ENCODE measurements around the gene PLA2G2F. TPM values are rescaled to one million over a fixed set of nuclear protein-coding genes. Genes with fewer than 3 reads are reported as not detected.

The PLA2G2F gene
- total and polyA plus RNA-seq, 2 experiments from 2014 or later = not detected

DNA sequence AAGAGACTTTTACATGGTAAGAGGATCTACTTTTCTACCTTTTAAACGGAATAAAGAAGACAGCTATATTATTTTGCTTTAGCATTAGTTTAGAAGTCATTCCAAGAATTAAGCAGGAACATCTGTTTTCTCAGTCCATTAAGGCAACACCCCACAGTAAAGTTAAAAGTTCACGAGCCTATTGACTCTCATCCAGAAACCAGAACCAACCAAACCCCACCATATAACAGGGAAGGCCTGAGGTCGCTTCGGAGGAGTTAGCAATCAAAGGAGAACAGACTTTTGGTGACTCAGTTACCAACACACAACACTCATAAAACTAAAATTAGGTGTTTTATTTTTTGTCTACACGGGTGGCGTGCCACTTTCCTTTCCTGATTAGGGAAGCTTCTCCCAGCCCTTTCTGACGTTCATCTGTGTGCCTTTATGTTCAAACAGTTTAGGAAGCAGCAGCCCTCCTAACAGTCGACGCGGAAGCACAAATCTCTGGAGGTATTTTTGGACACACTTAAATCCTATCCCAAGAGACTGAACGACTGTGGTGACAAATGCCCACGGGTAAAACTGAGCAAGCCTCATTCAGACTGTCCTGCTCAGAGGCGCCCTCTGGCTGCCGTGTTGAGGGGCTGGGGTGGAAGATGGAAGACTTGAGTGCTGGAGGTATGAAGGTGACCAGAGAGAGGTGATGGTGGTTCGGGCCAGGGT lies 55.8 kb downstream of the PLA2G2F start:
- peaks cover 10% of the 10 kb centered on the region; the same call in 1 of the 2 replicates for H3K4me1 ChIP-seq (ENCODE audit: insufficient read depth)
- H3K4me2 ChIP-seq = peak overlapping the region; percentile 48
- H3K36me3 Mint-ChIP-seq (ENCODE audit: low read depth) = no peaks in the 10 kb centered on the region
- DNase-seq (ENCODE audit: low spot score) (peak; percentile 80), ATAC-seq (peak; percentile 93)
- H3K9me2 ChIP-seq (ENCODE audit: insufficient read depth) = 0 out of 2 replicates have a peak, but pooled peaks cover 4% of the 10 kb centered on the region
- no peak overlapping the region for H3K4me3 Mint-ChIP-seq
- 0 out of 3 replicates have a peak, but pooled peaks cover 3% of the 10 kb centered on the region for H3K9me3 Mint-ChIP-seq
- H3K4me3 ChIP-seq = no peak overlapping the region
- no peaks in the 10 kb centered on the region for H3K79me2 ChIP-seq (replicated peaks; ENCODE audit: insufficient read depth)
- H3K27me3 Mint-ChIP-seq (ENCODE audit: insufficient read depth, low read depth, poor library complexity) = peaks cover 6% of the 10 kb centered on the region
- 0 out of 2 replicates have a peak overlapping the region, but pooled peaks have one; percentile 81 for H2AFZ ChIP-seq
- no peaks in the 10 kb centered on the region for H3F3A ChIP-seq (replicated peaks; ENCODE audit: low read depth)
- TF ChIP-seq EZH2phosphoT487 (IDR thresholded peaks at IDR 0.05; ENCODE audit: unreplicated experiment) = no peak
- TF ChIP-seq CREB1 (CRISPR knock-in tag; IDR thresholded peaks at IDR 0.05; ENCODE audit: low read depth) = no peak
- TF ChIP-seq, protein P1, sequence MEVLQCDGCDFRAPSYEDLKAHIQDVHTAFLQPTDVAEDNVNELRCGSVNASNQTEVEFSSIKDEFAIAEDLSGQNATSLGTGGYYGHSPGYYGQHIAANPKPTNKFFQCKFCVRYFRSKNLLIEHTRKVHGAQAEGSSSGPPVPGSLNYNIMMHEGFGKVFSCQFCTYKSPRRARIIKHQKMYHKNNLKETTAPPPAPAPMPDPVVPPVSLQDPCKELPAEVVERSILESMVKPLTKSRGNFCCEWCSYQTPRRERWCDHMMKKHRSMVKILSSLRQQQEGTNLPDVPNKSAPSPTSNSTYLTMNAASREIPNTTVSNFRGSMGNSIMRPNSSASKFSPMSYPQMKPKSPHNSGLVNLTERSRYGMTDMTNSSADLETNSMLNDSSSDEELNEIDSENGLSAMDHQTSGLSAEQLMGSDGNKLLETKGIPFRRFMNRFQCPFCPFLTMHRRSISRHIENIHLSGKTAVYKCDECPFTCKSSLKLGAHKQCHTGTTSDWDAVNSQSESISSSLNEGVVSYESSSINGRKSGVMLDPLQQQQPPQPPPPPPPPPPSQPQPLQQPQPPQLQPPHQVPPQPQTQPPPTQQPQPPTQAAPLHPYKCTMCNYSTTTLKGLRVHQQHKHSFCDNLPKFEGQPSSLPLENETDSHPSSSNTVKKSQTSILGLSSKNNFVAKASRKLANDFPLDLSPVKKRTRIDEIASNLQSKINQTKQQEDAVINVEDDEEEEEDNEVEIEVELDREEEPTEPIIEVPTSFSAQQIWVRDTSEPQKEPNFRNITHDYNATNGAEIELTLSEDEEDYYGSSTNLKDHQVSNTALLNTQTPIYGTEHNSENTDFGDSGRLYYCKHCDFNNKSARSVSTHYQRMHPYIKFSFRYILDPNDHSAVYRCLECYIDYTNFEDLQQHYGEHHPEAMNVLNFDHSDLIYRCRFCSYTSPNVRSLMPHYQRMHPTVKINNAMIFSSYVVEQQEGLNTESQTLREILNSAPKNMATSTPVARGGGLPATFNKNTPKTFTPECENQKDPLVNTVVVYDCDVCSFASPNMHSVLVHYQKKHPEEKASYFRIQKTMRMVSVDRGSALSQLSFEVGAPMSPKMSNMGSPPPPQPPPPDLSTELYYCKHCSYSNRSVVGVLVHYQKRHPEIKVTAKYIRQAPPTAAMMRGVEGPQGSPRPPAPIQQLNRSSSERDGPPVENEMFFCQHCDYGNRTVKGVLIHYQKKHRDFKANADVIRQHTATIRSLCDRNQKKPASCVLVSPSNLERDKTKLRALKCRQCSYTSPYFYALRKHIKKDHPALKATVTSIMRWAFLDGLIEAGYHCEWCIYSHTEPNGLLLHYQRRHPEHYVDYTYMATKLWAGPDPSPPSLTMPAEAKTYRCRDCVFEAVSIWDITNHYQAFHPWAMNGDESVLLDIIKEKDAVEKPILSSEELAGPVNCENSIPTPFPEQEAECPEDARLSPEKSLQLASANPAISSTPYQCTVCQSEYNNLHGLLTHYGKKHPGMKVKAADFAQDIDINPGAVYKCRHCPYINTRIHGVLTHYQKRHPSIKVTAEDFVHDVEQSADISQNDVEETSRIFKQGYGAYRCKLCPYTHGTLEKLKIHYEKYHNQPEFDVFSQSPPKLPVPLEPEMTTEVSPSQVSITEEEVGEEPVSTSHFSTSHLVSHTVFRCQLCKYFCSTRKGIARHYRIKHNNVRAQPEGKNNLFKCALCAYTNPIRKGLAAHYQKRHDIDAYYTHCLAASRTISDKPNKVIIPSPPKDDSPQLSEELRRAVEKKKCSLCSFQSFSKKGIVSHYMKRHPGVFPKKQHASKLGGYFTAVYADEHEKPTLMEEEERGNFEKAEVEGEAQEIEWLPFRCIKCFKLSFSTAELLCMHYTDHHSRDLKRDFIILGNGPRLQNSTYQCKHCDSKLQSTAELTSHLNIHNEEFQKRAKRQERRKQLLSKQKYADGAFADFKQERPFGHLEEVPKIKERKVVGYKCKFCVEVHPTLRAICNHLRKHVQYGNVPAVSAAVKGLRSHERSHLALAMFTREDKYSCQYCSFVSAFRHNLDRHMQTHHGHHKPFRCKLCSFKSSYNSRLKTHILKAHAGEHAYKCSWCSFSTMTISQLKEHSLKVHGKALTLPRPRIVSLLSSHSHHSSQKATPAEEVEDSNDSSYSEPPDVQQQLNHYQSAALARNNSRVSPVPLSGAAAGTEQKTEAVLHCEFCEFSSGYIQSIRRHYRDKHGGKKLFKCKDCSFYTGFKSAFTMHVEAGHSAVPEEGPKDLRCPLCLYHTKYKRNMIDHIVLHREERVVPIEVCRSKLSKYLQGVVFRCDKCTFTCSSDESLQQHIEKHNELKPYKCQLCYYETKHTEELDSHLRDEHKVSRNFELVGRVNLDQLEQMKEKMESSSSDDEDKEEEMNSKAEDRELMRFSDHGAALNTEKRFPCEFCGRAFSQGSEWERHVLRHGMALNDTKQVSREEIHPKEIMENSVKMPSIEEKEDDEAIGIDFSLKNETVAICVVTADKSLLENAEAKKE (CRISPR knock-in tag; IDR thresholded peaks at IDR 0.05) = peak; percentile 19; the same call in 1 of the 2 replicates
- TF ChIP-seq, protein P2, sequence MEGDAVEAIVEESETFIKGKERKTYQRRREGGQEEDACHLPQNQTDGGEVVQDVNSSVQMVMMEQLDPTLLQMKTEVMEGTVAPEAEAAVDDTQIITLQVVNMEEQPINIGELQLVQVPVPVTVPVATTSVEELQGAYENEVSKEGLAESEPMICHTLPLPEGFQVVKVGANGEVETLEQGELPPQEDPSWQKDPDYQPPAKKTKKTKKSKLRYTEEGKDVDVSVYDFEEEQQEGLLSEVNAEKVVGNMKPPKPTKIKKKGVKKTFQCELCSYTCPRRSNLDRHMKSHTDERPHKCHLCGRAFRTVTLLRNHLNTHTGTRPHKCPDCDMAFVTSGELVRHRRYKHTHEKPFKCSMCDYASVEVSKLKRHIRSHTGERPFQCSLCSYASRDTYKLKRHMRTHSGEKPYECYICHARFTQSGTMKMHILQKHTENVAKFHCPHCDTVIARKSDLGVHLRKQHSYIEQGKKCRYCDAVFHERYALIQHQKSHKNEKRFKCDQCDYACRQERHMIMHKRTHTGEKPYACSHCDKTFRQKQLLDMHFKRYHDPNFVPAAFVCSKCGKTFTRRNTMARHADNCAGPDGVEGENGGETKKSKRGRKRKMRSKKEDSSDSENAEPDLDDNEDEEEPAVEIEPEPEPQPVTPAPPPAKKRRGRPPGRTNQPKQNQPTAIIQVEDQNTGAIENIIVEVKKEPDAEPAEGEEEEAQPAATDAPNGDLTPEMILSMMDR (conservative IDR thresholded peaks at IDR 0.05; ENCODE audit: low read depth in 2 of 2) = peak; percentile 93 to 96
- H3K4me1 Mint-ChIP-seq = peaks cover 18% of the 10 kb centered on the region
- H3K27ac Mint-ChIP-seq = no peak overlapping the region
- H3K27ac ChIP-seq (ENCODE audit: low read depth) = no peak overlapping the region
- H3K27me3 ChIP-seq (ENCODE audit: insufficient read depth) = no peaks in the 10 kb centered on the region
- no peaks in the 10 kb centered on the region for H4K20me1 ChIP-seq (replicated peaks; ENCODE audit: insufficient read depth)
- no peaks in the 10 kb centered on the region for H3K36me3 ChIP-seq (ENCODE audit: insufficient read depth)
